T-helper 17 cell (primary cell): ENCODE measurements around the gene NFATC1. TPM values are rescaled to one million over a fixed set of nuclear protein-coding genes. Genes with fewer than 3 reads are reported as not detected.
A peak's percentile ranks its signal among the peaks of the same experiment; 100 is the strongest.
"Not testable (repeated sequence)": the region's sequence is repeated elsewhere in the genome, so short reads cannot be mapped to it uniquely, and the experiment has no call there.

Experiments
- ATAC-seq: fragments of 150-1000 bp; cut with Tn5 transposase; 2 replicates; pipeline ENCODE4 v1.10.0; 2021; ENCODE audit warnings: mild to moderate bottlenecking, moderate library complexity
- DNase-seq, 3 donors: peaks; one replicate each; pipeline versions ENCODE4 v3.0.0 to v3.0.0-alpha.2; 2020 to 2021
- H3K9me3 ChIP-seq: one replicate; pipeline ENCODE4 v1.7.0; 2013; ENCODE audit warnings: low read length, mild to moderate bottlenecking; ENCODE audit not compliant: control insufficient read depth, poor library complexity, severe bottlenecking
- H3K27ac Mint-ChIP-seq: one replicate; pipeline ENCODE4 v1.8.0; 2022; ENCODE audit warnings: mild to moderate bottlenecking, moderate library complexity, mixed read lengths
- H3K27me3 Mint-ChIP-seq: one replicate; pipeline ENCODE4 v1.8.0; 2022; ENCODE audit warnings: mixed read lengths
- H3K36me3 Mint-ChIP-seq: one replicate; pipeline ENCODE4 v1.8.0; 2022; ENCODE audit warnings: low read depth, mixed read lengths
- H3K4me1 Mint-ChIP-seq: one replicate; pipeline ENCODE4 v1.8.0; 2022; ENCODE audit warnings: mild to moderate bottlenecking, mixed read lengths
- H3K4me3 Mint-ChIP-seq: one replicate; pipeline ENCODE4 v1.8.0; 2022; ENCODE audit warnings: mild to moderate bottlenecking, moderate library complexity, mixed read lengths
- total RNA-seq, 4 donors: library from RNA in 2 of 4; stranded (reverse) in 2 of 4; gene quantifications; one replicate each; pipeline ENCODE4 v1.2.3 and lab custom pipeline; 2022 to 2026

Gene NFATC1
- total RNA-seq, 2 donors from 2014 or later, result 73.4 to 77.8 TPM

DNA sequence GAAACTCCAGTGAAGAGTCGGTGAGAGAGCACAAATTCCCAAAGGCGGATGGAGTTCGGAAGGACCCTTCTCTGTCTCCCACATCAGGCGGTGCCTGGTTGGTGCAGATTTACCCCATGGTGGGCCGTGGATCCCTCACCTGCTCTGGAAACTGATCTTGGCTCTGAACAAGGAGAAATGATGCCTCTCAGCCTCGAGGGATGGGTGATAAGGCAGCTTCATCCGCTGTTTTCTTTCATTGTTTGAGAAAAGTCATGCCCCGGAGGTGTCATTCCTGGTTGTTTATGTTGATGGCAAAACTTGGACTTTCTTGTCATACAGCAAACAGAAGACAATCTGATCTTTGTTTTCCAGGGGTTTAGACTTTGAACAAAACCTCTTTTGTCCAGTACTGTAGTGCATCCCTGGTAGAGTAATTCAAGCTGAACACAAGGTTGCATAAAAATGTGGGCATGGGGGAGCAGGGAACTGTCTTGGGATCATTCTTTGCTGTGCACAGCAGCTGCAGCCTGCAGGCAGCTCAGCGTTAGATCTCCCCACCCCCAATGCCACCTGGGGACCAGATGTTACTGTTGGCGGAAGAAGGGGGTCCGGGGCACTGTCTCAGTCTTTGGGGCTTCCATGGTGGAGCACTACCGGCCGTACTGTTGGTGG lies 81.3 kb downstream of the NFATC1 start:
- no peaks in the 10 kb centered on the region for H3K36me3 Mint-ChIP-seq
- peak overlapping the region; percentile 45 for H3K27ac Mint-ChIP-seq
- no peak for ATAC-seq
- no peaks in the 10 kb centered on the region for H3K27me3 Mint-ChIP-seq
- peaks cover 2% of the 10 kb centered on the region for H3K4me1 Mint-ChIP-seq
- no peak for DNase-seq
- H3K9me3 ChIP-seq, result no peaks in the 10 kb centered on the region
- no peak overlapping the region for H3K4me3 Mint-ChIP-seq

DNA sequence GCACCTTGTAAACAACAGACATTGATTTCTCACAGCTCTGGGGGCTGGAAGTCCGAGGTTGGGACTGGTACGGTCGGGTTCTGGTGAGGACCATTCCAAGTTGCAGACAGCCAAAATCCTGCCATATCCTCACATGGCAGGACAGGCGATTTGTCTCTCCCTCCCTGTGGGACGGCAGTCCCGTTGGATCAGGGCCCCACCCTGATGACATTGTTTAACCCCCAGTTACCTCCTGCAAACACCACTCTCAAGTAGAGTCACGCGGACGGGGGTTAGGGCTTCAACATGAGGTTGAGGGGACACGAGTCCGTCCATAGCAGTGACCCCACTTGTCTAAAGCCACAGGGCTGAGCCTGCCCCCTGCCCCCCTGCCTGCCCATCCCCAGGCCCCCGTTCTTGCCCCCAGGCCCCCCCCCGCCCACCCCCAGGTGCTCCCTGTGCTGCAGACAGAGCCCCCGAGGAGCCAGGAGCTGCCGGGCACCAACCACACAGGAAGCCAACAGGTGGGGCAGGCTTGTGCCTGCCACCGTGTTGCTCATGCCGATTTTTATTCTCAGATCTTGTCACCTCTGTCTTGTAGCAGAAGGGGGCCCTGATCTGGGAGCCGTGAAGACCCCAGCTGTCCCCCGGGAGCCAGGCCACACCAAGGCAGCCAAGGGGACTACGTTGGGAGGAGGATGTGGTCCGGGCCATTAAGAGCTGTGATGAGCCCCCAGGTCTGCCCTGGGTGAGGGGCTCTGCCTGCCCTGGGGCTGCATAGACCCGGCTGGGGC lies 82.2 kb downstream of the NFATC1 start:
- H3K27me3 Mint-ChIP-seq, result no peaks in the 10 kb centered on the region
- no peaks in the 10 kb centered on the region for H3K36me3 Mint-ChIP-seq

DNA sequence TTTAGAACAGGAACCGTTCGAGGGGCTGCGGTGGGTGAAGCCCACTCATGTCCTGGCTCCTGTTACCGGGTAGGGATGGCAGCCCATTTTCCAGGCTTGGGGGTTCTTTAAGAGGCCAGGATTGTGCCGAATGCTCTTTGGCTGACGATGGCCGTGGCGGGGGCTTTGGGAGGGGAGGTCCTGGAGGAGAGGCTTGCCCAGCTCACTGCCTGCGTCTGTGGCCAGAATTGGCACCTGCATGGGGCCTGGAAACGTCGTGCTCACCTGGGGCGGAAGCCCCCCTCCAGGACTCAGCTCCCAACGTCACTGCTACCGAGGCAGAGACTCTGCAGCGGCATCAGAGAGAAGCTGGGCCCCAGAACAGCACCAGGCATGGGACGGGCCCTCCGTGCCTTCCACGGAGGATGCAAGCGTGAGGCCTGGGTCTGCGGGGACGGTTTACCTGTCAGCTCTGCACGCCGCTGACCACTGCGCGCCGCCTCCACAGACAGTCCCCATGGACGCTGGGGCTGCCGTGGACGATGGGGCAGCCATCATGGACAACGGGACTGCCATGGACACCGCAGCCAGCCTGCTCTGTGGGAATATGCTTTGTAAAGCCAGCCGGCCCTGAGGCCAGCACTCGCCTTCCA lies 82.9 kb downstream of the NFATC1 start:
- H3K27ac Mint-ChIP-seq, result no peak overlapping the region
- peak; percentile 8 for ATAC-seq
- H3K9me3 ChIP-seq, result no peaks in the 10 kb centered on the region
- peaks cover 2% of the 10 kb centered on the region for H3K4me1 Mint-ChIP-seq
- H3K4me3 Mint-ChIP-seq, result no peak overlapping the region
- H3K27me3 Mint-ChIP-seq, result no peaks in the 10 kb centered on the region
- DNase-seq, result no peak
- no peaks in the 10 kb centered on the region for H3K36me3 Mint-ChIP-seq

More for the DNA sequence above, 82.2 kb downstream of the NFATC1 start:
- Mint-ChIP-seq H3K4me1 (peaks cover 2% of the 10 kb centered on the region), H3K27ac (peak overlapping the region; percentile 45), H3K4me3 (no peak overlapping the region)
- H3K9me3 ChIP-seq, result no peaks in the 10 kb centered on the region
- no peak for ATAC-seq
- no peak for DNase-seq

DNA sequence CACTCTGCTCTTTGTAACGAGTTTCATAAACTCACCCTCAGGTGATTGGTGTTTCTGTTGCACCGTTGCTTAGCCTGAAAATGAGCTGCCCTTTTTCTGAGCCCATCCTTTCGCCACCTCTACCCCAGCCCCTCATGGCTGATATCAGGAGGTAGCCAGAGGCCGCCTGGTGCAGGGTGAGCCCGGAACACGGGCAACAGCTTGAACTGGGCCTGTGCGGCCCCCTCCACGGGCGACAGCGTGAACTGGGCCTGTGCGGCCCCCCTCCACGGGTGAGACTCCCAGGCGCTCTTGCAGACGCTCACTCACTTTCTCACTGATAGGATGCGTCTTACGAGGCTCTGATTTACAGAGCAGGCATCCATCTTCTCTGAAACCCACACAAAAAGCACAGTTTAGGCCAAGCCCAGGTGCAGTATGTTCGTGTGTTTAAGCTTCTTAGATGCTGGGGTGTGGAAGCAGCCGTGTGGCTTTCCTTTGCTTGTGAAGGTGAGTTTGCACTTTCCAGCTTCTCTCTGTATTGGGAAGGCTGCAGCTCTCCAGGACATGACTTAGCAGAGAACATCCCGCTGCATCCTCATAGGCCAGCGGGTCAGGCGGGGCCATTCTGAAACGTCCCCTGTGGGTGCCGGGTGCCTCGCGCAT lies 83.5 kb downstream of the NFATC1 start:
- Mint-ChIP-seq H3K27ac (peak overlapping the region; percentile 57), H3K36me3 (no peaks in the 10 kb centered on the region), H3K4me3 (no peak overlapping the region), H3K4me1 (peaks cover 2% of the 10 kb centered on the region), H3K27me3 (no peaks in the 10 kb centered on the region)
- no peak for DNase-seq
- ATAC-seq, result no peak
- no peaks in the 10 kb centered on the region for H3K9me3 ChIP-seq

- Mint-ChIP-seq H3K27me3 (no peaks in the 10 kb centered on the region), H3K27ac (no peak overlapping the region), H3K4me3 (no peak overlapping the region), H3K4me1 (peaks cover 2% of the 10 kb centered on the region), H3K36me3 (no peaks in the 10 kb centered on the region)
- DNase-seq (peak in 1 of 3 donors; percentile 6), ATAC-seq (no peak)
- no peaks in the 10 kb centered on the region for H3K9me3 ChIP-seq
Observed at GRCh38 chr18:79479761-79480161, 84.0 kb downstream of the NFATC1 start.

DNA sequence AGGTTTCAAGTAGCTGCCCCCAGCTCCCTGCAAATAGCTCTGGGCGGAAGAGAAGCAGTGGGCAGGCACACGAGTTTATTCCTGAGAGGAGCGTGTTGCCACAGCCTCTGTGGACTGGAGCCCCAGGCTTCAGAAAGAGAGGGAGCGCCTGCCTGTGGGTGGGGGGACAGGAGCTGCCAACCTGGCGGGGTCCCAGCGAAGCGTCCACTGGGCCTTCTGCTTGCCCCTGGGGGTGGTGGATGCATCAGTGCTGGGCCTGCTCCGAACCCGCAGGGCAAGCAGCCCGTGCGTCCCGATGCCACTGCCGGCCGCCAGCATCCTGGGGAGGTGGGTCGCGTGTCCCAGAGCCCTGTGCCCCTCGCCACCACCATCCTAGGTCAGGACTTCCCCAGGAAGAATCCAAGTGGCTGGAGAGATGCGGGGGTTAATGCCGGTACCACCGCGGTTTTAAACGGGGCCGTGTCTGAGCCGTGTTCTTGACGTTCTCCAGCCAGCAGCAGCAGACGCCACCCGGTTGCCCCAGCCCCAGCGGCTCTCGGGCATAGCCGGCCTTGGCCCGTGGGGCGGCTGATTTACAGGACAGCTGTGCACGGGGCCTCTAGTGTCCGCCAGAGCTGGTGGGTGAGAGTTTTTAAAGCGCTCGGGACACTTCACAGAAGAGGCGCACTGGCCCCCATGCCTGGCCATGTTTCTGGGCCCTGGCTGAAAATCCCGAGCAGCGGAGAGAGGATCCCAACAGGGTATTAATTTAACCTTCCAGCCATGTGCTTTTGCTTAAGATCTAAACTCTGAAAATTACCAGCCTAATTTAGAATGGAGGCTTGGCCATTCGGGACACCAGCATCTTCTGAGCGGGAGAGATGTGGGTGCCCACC lies 84.7 kb downstream of the NFATC1 start:
- Mint-ChIP-seq H3K27ac (no peak overlapping the region), H3K4me3 (no peak overlapping the region), H3K27me3 (no peaks in the 10 kb centered on the region), H3K36me3 (no peaks in the 10 kb centered on the region), H3K4me1 (peaks cover 2% of the 10 kb centered on the region)
- H3K9me3 ChIP-seq, result no peaks in the 10 kb centered on the region
- DNase-seq (no peak), ATAC-seq (no peak)

DNA sequence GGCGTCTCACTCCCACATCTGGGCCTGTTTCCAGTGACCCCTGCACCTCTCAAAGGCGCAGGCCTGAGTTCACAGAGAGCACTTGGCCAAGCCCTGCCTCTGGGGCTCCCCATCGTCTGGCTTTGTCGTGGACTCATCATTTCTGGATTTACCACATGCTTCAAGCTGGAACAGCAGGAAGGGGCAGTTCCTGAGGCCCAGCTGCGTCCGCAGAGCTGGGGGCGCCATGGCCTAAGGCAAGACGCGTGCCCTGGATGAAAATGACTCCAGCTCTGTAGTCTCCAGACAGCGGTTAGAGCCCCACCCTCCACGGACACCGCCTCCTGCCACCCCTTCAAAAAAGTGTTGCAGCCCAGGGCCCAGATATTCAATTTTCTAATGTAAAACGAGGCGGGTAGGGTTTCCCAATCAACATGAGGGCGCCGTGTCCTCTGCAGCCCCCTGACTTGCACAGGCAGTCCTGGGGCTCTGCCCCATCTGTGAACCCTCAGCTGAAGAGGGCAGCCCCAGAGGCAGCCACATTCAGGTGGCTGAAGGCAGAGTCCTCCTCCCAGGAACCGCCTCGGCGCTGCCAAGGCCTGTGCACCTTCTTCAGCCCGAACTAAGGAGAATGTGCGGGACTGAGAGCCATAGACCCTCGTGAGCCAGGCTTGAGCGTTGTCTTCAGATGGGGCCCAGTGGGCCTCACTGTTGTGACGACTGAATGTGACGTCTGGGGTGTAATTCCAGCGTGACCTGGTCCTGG lies 85.5 kb downstream of the NFATC1 start:
- peaks cover 2% of the 10 kb centered on the region for H3K4me1 Mint-ChIP-seq
- ATAC-seq (no peak), DNase-seq (no peak)
- no peaks in the 10 kb centered on the region for H3K36me3 Mint-ChIP-seq
- H3K27me3 Mint-ChIP-seq, result no peaks in the 10 kb centered on the region
- H3K9me3 ChIP-seq, result no peaks in the 10 kb centered on the region
- H3K27ac Mint-ChIP-seq, result no peak overlapping the region
- no peak overlapping the region for H3K4me3 Mint-ChIP-seq

DNA sequence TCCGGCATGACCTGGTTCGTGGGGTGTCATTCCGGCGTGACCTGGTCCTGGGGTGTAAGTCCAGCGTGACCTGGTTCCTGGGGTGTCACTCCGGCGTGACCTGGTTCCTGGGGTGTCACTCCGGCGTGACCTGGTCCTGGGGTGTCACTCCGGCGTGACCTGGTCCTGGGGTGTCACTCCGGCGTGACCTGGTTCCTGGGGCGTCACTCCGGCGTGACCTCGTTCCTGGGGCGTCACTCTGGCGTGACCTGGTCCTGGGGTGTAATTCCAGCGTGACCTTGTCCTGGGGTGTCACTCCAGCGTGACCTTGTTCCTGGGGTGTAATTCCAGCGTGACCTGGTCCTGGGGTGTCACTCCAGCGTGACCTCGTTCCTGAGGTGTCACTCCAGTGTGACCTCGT lies 87.7 kb downstream of the NFATC1 start:
- H3K4me3 Mint-ChIP-seq, H3K4me1 Mint-ChIP-seq, DNase-seq, ATAC-seq, H3K27me3 Mint-ChIP-seq, H3K36me3 Mint-ChIP-seq, H3K9me3 ChIP-seq, H3K27ac Mint-ChIP-seq: not testable (repeated sequence)

GRCh38 chr18:79483971-79484491 lies 88.3 kb downstream of the NFATC1 start:
- DNase-seq (no peak), ATAC-seq (no peak)
- Mint-ChIP-seq H3K27ac (peak overlapping the region; percentile 81), H3K4me3 (no peak overlapping the region), H3K4me1 (no peaks in the 10 kb centered on the region), H3K27me3 (no peaks in the 10 kb centered on the region), H3K36me3 (no peaks in the 10 kb centered on the region)
- H3K9me3 ChIP-seq, result no peaks in the 10 kb centered on the region

DNA sequence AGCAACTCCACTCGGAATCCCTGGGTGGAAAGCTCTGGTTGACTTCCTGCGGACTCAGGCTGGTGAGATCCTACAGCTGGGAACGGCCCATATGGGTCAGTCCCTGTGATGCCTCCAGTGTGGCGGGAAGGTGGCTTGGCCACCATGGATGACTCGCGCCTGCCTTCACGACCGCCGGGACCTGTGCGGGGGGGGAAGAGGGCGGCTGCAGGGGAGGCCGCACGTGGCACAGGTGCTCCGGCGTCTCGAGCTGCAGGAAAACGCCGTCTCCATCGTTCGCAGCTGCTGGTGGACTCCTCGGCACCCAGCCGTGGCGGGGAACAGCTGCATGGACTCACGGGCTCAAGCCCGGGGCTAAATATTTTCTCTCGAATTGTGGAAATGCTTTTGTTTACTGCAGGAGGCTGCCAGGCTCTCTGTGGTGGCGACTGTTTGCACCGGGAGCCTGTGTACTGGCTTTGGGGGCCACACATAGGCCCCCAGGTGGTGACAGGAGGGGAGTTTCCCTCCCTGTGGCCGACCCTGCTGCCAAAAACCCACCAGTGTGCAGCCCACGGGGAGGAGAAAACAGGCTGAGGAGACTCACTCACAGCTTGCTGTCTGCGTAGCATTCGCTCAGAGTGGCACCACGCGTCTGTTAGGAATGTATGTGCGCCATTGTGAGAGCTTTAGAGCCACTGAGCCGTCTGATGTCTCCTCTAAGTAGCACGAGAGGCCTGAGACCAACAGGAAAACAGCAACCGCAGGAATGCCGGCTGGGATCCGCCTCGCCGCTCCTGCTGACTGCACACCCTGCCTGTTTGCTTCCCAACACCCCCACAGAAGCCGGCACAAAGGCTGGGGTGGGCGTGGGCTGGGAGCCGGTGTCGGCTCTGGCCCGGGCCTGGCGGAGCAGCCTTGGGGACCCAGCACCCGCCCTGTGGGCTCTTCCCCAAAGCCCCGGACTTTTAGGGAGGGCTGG lies 89.2 kb downstream of the NFATC1 start:
- DNase-seq (no peak), ATAC-seq (no peak)
- no peak overlapping the region for H3K4me3 Mint-ChIP-seq
- no peaks in the 10 kb centered on the region for H3K27me3 Mint-ChIP-seq
- H3K27ac Mint-ChIP-seq, result peak overlapping the region; percentile 81
- H3K9me3 ChIP-seq, result no peaks in the 10 kb centered on the region
- no peaks in the 10 kb centered on the region for H3K36me3 Mint-ChIP-seq
- no peaks in the 10 kb centered on the region for H3K4me1 Mint-ChIP-seq

GRCh38 chr18:79485788-79486355 lies 90.1 kb downstream of the NFATC1 start:
- Mint-ChIP-seq H3K4me3 (no peak overlapping the region), H3K27ac (no peak overlapping the region), H3K36me3 (no peaks in the 10 kb centered on the region), H3K27me3 (no peaks in the 10 kb centered on the region), H3K4me1 (no peaks in the 10 kb centered on the region)
- ATAC-seq, result no peak
- H3K9me3 ChIP-seq, result no peaks in the 10 kb centered on the region
- DNase-seq, result no peak
